DND-41 (cell line): ENCODE results near the gene PLD1.

Experiments used
- ATAC-seq: fragments of 200-7000 bp; cut with Tn5 transposase; 3 replicates; pipeline ENCODE4 v1.9.1; 2021; ENCODE audit warnings: low read depth; ENCODE audit not compliant: insufficient read depth
- DNase-seq: peaks from one replicate; pipeline ENCODE4 v3.0.0-alpha.2; 2020
- H2AFZ ChIP-seq: 2 replicates; pipeline ENCODE4 v1.6.0; 2012; ENCODE audit warnings: low read depth, low read length
- H3K27ac ChIP-seq: 2 replicates; pipeline ENCODE4 v1.5.1; 2012; ENCODE audit warnings: low read length, inconsistent platforms
- H3K27me3 ChIP-seq: fragments of 200-600 bp; sonication (generic); 2 replicates; pipeline ENCODE4 v1.6.0; 2012; ENCODE audit warnings: low read length, mild to moderate bottlenecking, inconsistent platforms; ENCODE audit not compliant: insufficient read depth, poor library complexity
- H3K36me3 ChIP-seq: 2 replicates; pipeline ENCODE4 v1.5.1; 2012; ENCODE audit warnings: low read length, inconsistent platforms; ENCODE audit not compliant: insufficient read depth
- H3K4me1 ChIP-seq: 2 replicates; pipeline ENCODE4 v1.5.1; 2012; ENCODE audit warnings: mild to moderate bottlenecking, low read length; ENCODE audit not compliant: insufficient read depth
- H3K4me2 ChIP-seq: 2 replicates; pipeline ENCODE4 v1.6.0; 2012; ENCODE audit warnings: mild to moderate bottlenecking, moderate library complexity, low read length, inconsistent platforms; ENCODE audit not compliant: insufficient read depth
- H3K4me3 ChIP-seq, 2 experiments: fragments of 200-600 bp in 1 of 2; shearing (Covaris generic) in 1 of 2; 2 replicates each; pipeline ENCODE4 v1.5.1; 2012 to 2016; ENCODE audit warnings: inconsistent platforms in 2 of 2, low read length in 2 of 2, mild to moderate bottlenecking in 2 of 2, low read depth in 1 of 2, moderate library complexity in 1 of 2
- H3K79me2 ChIP-seq: 2 replicates; pipeline ENCODE4 v1.6.0; 2012; ENCODE audit warnings: low read length, inconsistent platforms; ENCODE audit not compliant: insufficient read depth
- H3K9ac ChIP-seq: 2 replicates; pipeline ENCODE4 v1.6.0; 2012; ENCODE audit warnings: low read depth, mild to moderate bottlenecking, inconsistent platforms, low read length, moderate library complexity
- H3K9me3 ChIP-seq: 2 replicates; pipeline ENCODE4 v1.5.1; 2012; ENCODE audit warnings: low read length, moderate library complexity, mild to moderate bottlenecking, inconsistent platforms; ENCODE audit not compliant: insufficient read depth, severe bottlenecking
- H4K20me1 ChIP-seq: 2 replicates; pipeline ENCODE4 v1.6.0; 2012; ENCODE audit warnings: low read length; ENCODE audit not compliant: insufficient read depth
- EZH2 ChIP-seq: IDR thresholded peaks from 3 replicates; pipeline ENCODE4 v1.6.1; 2012; ENCODE audit warnings: borderline replicate concordance, low read depth, mild to moderate bottlenecking, moderate library complexity, low read length, inconsistent platforms; ENCODE audit not compliant: severe bottlenecking
- TF ChIP-seq, protein P1 (sequence below): IDR thresholded peaks from 2 replicates; pipeline ENCODE4 v1.5.1; 2012; ENCODE audit warnings: borderline replicate concordance, low read length, moderate library complexity, mild to moderate bottlenecking; ENCODE audit not compliant: poor library complexity, severe bottlenecking; ENCODE audit errors: extremely low read depth

PLD1 gene

DNA sequence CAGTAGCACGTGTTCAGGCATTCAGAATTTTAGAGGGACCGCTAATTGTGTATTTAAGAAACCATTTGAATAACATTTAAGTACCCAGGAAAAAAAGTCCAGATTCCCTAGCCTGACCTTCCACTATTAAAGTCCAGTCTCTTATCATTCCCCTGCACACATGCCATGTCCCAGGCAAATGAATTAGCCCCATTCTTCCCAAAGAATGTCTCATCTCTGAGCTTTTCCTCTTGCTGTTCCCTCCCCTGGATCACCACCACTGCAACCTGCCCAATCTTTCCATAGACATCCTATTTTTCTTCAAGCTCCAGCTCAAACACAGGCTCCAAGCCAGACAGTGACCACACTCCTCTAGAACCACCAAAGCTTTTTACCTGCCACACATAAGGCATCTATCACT, 25.9 kb downstream of the PLD1 start:
- H3K36me3 ChIP-seq = no peaks in the 10 kb centered on the region
- no peak overlapping the region for H3K27ac ChIP-seq

DNA sequence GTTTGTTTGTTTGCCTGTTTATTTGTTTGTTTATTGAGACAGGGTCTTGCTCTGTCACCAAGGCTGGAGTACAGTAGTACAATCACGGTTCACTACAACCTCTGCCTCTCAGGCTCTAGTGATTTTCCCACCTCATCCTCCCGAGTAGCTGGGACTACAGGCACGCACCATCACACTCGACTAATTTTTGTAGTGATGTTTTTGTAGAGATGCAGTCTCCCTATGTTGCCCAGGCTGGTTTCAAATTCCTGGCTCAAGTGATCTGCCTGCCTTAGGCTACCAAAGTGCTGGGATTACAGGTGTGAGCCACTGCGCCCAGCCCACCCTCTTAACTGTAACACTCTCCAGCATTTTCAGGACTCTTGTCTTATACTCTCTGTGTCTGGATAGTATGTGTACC, 26.7 kb downstream of the PLD1 start:
- TF ChIP-seq, protein P1, sequence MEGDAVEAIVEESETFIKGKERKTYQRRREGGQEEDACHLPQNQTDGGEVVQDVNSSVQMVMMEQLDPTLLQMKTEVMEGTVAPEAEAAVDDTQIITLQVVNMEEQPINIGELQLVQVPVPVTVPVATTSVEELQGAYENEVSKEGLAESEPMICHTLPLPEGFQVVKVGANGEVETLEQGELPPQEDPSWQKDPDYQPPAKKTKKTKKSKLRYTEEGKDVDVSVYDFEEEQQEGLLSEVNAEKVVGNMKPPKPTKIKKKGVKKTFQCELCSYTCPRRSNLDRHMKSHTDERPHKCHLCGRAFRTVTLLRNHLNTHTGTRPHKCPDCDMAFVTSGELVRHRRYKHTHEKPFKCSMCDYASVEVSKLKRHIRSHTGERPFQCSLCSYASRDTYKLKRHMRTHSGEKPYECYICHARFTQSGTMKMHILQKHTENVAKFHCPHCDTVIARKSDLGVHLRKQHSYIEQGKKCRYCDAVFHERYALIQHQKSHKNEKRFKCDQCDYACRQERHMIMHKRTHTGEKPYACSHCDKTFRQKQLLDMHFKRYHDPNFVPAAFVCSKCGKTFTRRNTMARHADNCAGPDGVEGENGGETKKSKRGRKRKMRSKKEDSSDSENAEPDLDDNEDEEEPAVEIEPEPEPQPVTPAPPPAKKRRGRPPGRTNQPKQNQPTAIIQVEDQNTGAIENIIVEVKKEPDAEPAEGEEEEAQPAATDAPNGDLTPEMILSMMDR = no peak
- TF ChIP-seq EZH2 = no peak
- H3K4me3 ChIP-seq = no peak overlapping the region
- H3K36me3 ChIP-seq = no peaks in the 10 kb centered on the region
- no peak overlapping the region for H3K4me2 ChIP-seq
- no peak overlapping the region for H3K27ac ChIP-seq
- H4K20me1 ChIP-seq = no peaks in the 10 kb centered on the region
- H3K9me3 ChIP-seq = no peaks in the 10 kb centered on the region
- DNase-seq (no peak), ATAC-seq (no peak)
- H3K9ac ChIP-seq = no peak overlapping the region
- H3K27me3 ChIP-seq = peaks cover 9% of the 10 kb centered on the region
- H2AFZ ChIP-seq = no peak overlapping the region
- no peaks in the 10 kb centered on the region for H3K4me1 ChIP-seq
- no peaks in the 10 kb centered on the region for H3K79me2 ChIP-seq

More for the DNA sequence above, 25.9 kb downstream of the PLD1 start:
- Histone ChIP-seq H2AFZ (no peak overlapping the region), H3K9ac (no peak overlapping the region), H3K79me2 (no peaks in the 10 kb centered on the region), H4K20me1 (no peaks in the 10 kb centered on the region), H3K4me2 (no peak overlapping the region), H3K9me3 (no peaks in the 10 kb centered on the region), H3K4me3 (no peak overlapping the region), H3K4me1 (no peaks in the 10 kb centered on the region), H3K27me3 (peaks cover 9% of the 10 kb centered on the region)
- TF ChIP-seq, protein P1 = no peak
- TF ChIP-seq EZH2 = no peak
- ATAC-seq = no peak
- DNase-seq = no peak

DNA sequence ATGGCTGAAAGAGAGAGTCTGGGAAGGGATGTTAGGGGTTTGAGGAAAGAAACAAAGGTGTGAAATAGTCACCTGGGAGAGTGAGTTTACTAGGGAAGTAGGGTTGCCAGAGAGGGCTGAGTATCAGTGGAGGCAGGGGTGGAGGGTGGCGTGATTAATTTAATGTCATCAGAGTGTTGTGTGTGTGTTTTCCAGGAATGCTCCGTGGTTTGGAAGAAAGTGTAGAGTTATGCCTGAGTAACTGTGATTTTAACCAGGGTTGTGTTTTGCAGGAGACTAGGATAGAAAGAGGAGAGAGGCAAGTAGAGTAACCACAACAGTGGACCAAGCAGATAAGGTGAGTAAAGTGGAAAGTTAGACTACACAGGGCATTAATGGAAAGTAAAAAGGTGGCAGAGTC, 27.2 kb downstream of the PLD1 start:
- Histone ChIP-seq H4K20me1 (no peaks in the 10 kb centered on the region), H3K4me2 (no peak overlapping the region), H3K27ac (no peak overlapping the region), H3K9me3 (no peaks in the 10 kb centered on the region), H3K9ac (no peak overlapping the region), H3K27me3 (peaks cover 9% of the 10 kb centered on the region), H3K4me3 (no peak overlapping the region), H3K36me3 (no peaks in the 10 kb centered on the region), H2AFZ (no peak overlapping the region), H3K79me2 (no peaks in the 10 kb centered on the region), H3K4me1 (no peaks in the 10 kb centered on the region)
- DNase-seq = no peak
- no peak for ATAC-seq
- no peak for TF ChIP-seq EZH2
- TF ChIP-seq, protein P1 = no peak

DNA sequence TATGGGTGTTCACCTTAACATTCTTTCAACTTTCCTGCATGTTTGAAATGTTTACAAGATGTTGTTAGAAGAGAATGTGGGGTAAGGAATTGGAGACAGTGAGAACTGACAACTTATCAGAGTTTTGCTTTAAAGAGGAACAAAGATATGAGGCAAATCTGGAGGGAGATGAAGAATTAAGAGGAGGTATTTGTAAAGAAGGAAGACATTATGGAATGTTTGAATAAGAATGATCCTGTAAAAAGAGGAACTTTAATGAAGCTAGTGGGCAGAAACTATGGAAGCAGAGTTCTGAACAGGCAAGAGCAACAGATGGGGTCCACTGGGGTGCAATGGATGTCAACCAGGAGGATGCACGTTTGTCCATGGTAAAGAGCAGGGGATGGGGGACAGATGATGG, 27.7 kb downstream of the PLD1 start:
- no peak overlapping the region for H3K27ac ChIP-seq
- H3K27me3 ChIP-seq = peaks cover 9% of the 10 kb centered on the region
- no peak for DNase-seq
- H3K9ac ChIP-seq = no peak overlapping the region
- TF ChIP-seq, protein P1 = no peak
- no peak for TF ChIP-seq EZH2
- ATAC-seq = no peak
- H4K20me1 ChIP-seq = no peaks in the 10 kb centered on the region
- H2AFZ ChIP-seq = no peak overlapping the region
- H3K4me3 ChIP-seq = no peak overlapping the region
- no peak overlapping the region for H3K4me2 ChIP-seq
- no peaks in the 10 kb centered on the region for H3K79me2 ChIP-seq
- no peaks in the 10 kb centered on the region for H3K9me3 ChIP-seq
- no peaks in the 10 kb centered on the region for H3K36me3 ChIP-seq
- H3K4me1 ChIP-seq = no peaks in the 10 kb centered on the region
